DMS53 (cell line): ENCODE measurements around the gene CTSO.

Experiments used
- DNase-seq: peaks from one replicate; lab custom pipeline; 2025; lab: John Stamatoyannopoulos, UW

CTSO gene

GRCh38 chr4:155953151-155954117 lies at the start of gene CTSO:
CTSO (minus strand) TSS chr4:155953866; CDS start chr4:155953847, 19 bp downstream.
- DNase-seq: peak; percentile 85

GRCh38 chr4:156000491-156000890 lies 46.8 kb upstream of the CTSO start:
- DNase-seq: no peak

GRCh38 chr4:155999725-156000124 lies 46.1 kb upstream of the CTSO start:
- no peak for DNase-seq

GRCh38 chr4:155995069-155995468 lies 41.4 kb upstream of the CTSO start:
- no peak for DNase-seq

- DNase-seq: no peak
Measured at GRCh38 chr4:155984106-155984797, 30.6 kb upstream of the CTSO start.

GRCh38 chr4:155982736-155983385 lies 29.2 kb upstream of the CTSO start:
- DNase-seq: no peak

- DNase-seq: no peak
Measured at GRCh38 chr4:155978810-155979209, 25.1 kb upstream of the CTSO start.

GRCh38 chr4:155975511-155975910 lies 21.8 kb upstream of the CTSO start:
- no peak for DNase-seq

GRCh38 chr4:155974996-155975395 lies 21.3 kb upstream of the CTSO start:
- no peak for DNase-seq

- no peak for DNase-seq
Measured at GRCh38 chr4:155974476-155974749, 20.7 kb upstream of the CTSO start.

GRCh38 chr4:155973639-155974475 lies 20.2 kb upstream of the CTSO start:
- no peak for DNase-seq

GRCh38 chr4:155972098-155972497 lies 18.4 kb upstream of the CTSO start:
- peak; percentile 4 for DNase-seq

GRCh38 chr4:155966731-155967395 lies 13.2 kb upstream of the CTSO start:
- DNase-seq: no peak

GRCh38 chr4:155966171-155966570 lies 12.5 kb upstream of the CTSO start:
- DNase-seq: no peak

GRCh38 chr4:155964016-155964891 lies 10.6 kb upstream of the CTSO start:
- DNase-seq: no peak

GRCh38 chr4:155962767-155963166 lies 9.1 kb upstream of the CTSO start:
- DNase-seq: no peak

GRCh38 chr4:155961575-155961974 lies 7.9 kb upstream of the CTSO start:
- DNase-seq: no peak

- DNase-seq: peak; percentile 41
Measured at GRCh38 chr4:155960522-155960921, 6.9 kb upstream of the CTSO start.

- no peak for DNase-seq
Measured at GRCh38 chr4:155959417-155959816, 5.8 kb upstream of the CTSO start.

- no peak for DNase-seq
Measured at GRCh38 chr4:155956461-155956860, 2.8 kb upstream of the CTSO start.
